Stimulated activated naive CD8-positive, alpha-beta T cell treated with anti-CD3 and anti-CD28 coated beads, Interleukin-15, Interleukin-2, amounts not matched to agents 100 ng/mL and 50 ng/mL, for 24 hours (primary cell): ENCODE results near the gene WDR36.
"Not testable (repeated sequence)": the region's sequence is repeated elsewhere in the genome, so short reads cannot be mapped to it uniquely, and the experiment has no call there.

ENCODE experiments used
- H3K27ac Mint-ChIP-seq: one replicate; pipeline ENCODE4 v1.8.0; 2021; ENCODE audit warnings: mild to moderate bottlenecking, mixed read lengths
- H3K27me3 Mint-ChIP-seq: one replicate; pipeline ENCODE4 v1.8.0; 2021; ENCODE audit warnings: mixed read lengths
- H3K36me3 Mint-ChIP-seq: one replicate; pipeline ENCODE4 v1.8.0; 2021; ENCODE audit warnings: low read depth, mixed read lengths
- H3K4me1 Mint-ChIP-seq: one replicate; pipeline ENCODE4 v1.8.0; 2021; ENCODE audit warnings: low read depth, mixed read lengths
- H3K4me3 Mint-ChIP-seq: one replicate; pipeline ENCODE4 v1.8.0; 2021; ENCODE audit warnings: mild to moderate bottlenecking, mixed read lengths
- H3K9me3 Mint-ChIP-seq: one replicate; pipeline ENCODE4 v1.8.0; 2021; ENCODE audit warnings: mixed read lengths

WDR36 gene

GRCh38 chr5:111141471-111141870 is 49.3 kb downstream of the WDR36 start:
- not testable (repeated sequence) for H3K27ac Mint-ChIP-seq, H3K27me3 Mint-ChIP-seq, H3K36me3 Mint-ChIP-seq, H3K9me3 Mint-ChIP-seq, H3K4me3 Mint-ChIP-seq
- H3K4me1 Mint-ChIP-seq = peaks cover 11% of the 10 kb centered on the region

GRCh38 chr5:111142932-111143331 is 50.8 kb downstream of the WDR36 start:
- Mint-ChIP-seq H3K4me3 (no peak overlapping the region), H3K27me3 (peaks cover 6% of the 10 kb centered on the region), H3K27ac (no peak overlapping the region), H3K36me3 (no peaks in the 10 kb centered on the region), H3K9me3 (no peaks in the 10 kb centered on the region), H3K4me1 (peaks cover 11% of the 10 kb centered on the region)

- H3K27me3 Mint-ChIP-seq = no peaks in the 10 kb centered on the region
- H3K27ac Mint-ChIP-seq = no peak overlapping the region
- H3K9me3 Mint-ChIP-seq = no peaks in the 10 kb centered on the region
- peaks cover 11% of the 10 kb centered on the region for H3K4me1 Mint-ChIP-seq
- H3K4me3 Mint-ChIP-seq = no peak overlapping the region
- H3K36me3 Mint-ChIP-seq = no peaks in the 10 kb centered on the region
Measured at GRCh38 chr5:111143910-111144309, 51.8 kb downstream of the WDR36 start.

GRCh38 chr5:111144352-111144930 is 52.3 kb downstream of the WDR36 start:
- H3K36me3 Mint-ChIP-seq = no peaks in the 10 kb centered on the region

GRCh38 chr5:111146053-111146452 is 53.9 kb downstream of the WDR36 start:
- no peaks in the 10 kb centered on the region for H3K9me3 Mint-ChIP-seq
- H3K27ac Mint-ChIP-seq = no peak overlapping the region
- no peaks in the 10 kb centered on the region for H3K36me3 Mint-ChIP-seq
- no peaks in the 10 kb centered on the region for H3K27me3 Mint-ChIP-seq
- peaks cover 11% of the 10 kb centered on the region for H3K4me1 Mint-ChIP-seq
- no peak overlapping the region for H3K4me3 Mint-ChIP-seq

More at GRCh38 chr5:111144352-111144930, 52.3 kb downstream of the WDR36 start:
- Mint-ChIP-seq H3K4me3 (no peak overlapping the region), H3K27me3 (no peaks in the 10 kb centered on the region), H3K27ac (peak overlapping the region; percentile 43), H3K4me1 (peaks cover 11% of the 10 kb centered on the region), H3K9me3 (no peaks in the 10 kb centered on the region)

GRCh38 chr5:111147502-111147901 is 55.4 kb downstream of the WDR36 start:
- peaks cover 11% of the 10 kb centered on the region for H3K4me1 Mint-ChIP-seq
- H3K36me3 Mint-ChIP-seq = no peaks in the 10 kb centered on the region
- no peaks in the 10 kb centered on the region for H3K9me3 Mint-ChIP-seq
- H3K27ac Mint-ChIP-seq = no peak overlapping the region
- H3K27me3 Mint-ChIP-seq = no peaks in the 10 kb centered on the region
- H3K4me3 Mint-ChIP-seq = no peak overlapping the region

- no peaks in the 10 kb centered on the region for H3K36me3 Mint-ChIP-seq
- H3K9me3 Mint-ChIP-seq = no peaks in the 10 kb centered on the region
- no peak overlapping the region for H3K4me3 Mint-ChIP-seq
- H3K27ac Mint-ChIP-seq = no peak overlapping the region
- peaks cover 4% of the 10 kb centered on the region for H3K27me3 Mint-ChIP-seq
- no peaks in the 10 kb centered on the region for H3K4me1 Mint-ChIP-seq
Measured at GRCh38 chr5:111151998-111152397, 59.9 kb downstream of the WDR36 start.

- Mint-ChIP-seq H3K4me1 (no peaks in the 10 kb centered on the region), H3K9me3 (no peaks in the 10 kb centered on the region), H3K4me3 (no peak overlapping the region), H3K27me3 (peaks cover 4% of the 10 kb centered on the region), H3K36me3 (no peaks in the 10 kb centered on the region), H3K27ac (no peak overlapping the region)
Measured at GRCh38 chr5:111153483-111153882, 61.3 kb downstream of the WDR36 start.

- Mint-ChIP-seq H3K27me3 (peaks cover 4% of the 10 kb centered on the region), H3K9me3 (no peaks in the 10 kb centered on the region), H3K4me3 (no peak overlapping the region), H3K27ac (no peak overlapping the region), H3K36me3 (no peaks in the 10 kb centered on the region), H3K4me1 (no peaks in the 10 kb centered on the region)
Measured at GRCh38 chr5:111153945-111154344, 61.8 kb downstream of the WDR36 start.

- Mint-ChIP-seq H3K9me3 (no peaks in the 10 kb centered on the region), H3K4me3 (no peak overlapping the region), H3K4me1 (peaks cover 10% of the 10 kb centered on the region), H3K27ac (no peak overlapping the region), H3K36me3 (no peaks in the 10 kb centered on the region), H3K27me3 (peaks cover 3% of the 10 kb centered on the region)
Measured at GRCh38 chr5:111158105-111158744, 66.1 kb downstream of the WDR36 start.

- no peaks in the 10 kb centered on the region for H3K9me3 Mint-ChIP-seq
- no peaks in the 10 kb centered on the region for H3K27me3 Mint-ChIP-seq
- no peak overlapping the region for H3K27ac Mint-ChIP-seq
- no peak overlapping the region for H3K4me3 Mint-ChIP-seq
- H3K4me1 Mint-ChIP-seq = peaks cover 18% of the 10 kb centered on the region
- H3K36me3 Mint-ChIP-seq = no peaks in the 10 kb centered on the region
Measured at GRCh38 chr5:111159845-111160244, 67.7 kb downstream of the WDR36 start.

GRCh38 chr5:111163000-111163399 is 70.9 kb downstream of the WDR36 start:
- Mint-ChIP-seq H3K9me3 (no peaks in the 10 kb centered on the region), H3K4me3 (no peak overlapping the region), H3K36me3 (no peaks in the 10 kb centered on the region), H3K27me3 (no peaks in the 10 kb centered on the region), H3K27ac (peak overlapping the region; percentile 10), H3K4me1 (peaks cover 18% of the 10 kb centered on the region)

GRCh38 chr5:111165058-111165457 is 72.9 kb downstream of the WDR36 start:
- Mint-ChIP-seq H3K9me3 (no peaks in the 10 kb centered on the region), H3K27ac (no peak overlapping the region), H3K4me1 (peaks cover 18% of the 10 kb centered on the region), H3K4me3 (no peak overlapping the region), H3K36me3 (no peaks in the 10 kb centered on the region), H3K27me3 (no peaks in the 10 kb centered on the region)

- no peak overlapping the region for H3K27ac Mint-ChIP-seq
- H3K27me3 Mint-ChIP-seq = no peaks in the 10 kb centered on the region
- no peak overlapping the region for H3K4me3 Mint-ChIP-seq
- H3K4me1 Mint-ChIP-seq = peaks cover 15% of the 10 kb centered on the region
- H3K36me3 Mint-ChIP-seq = no peaks in the 10 kb centered on the region
- no peaks in the 10 kb centered on the region for H3K9me3 Mint-ChIP-seq
Measured at GRCh38 chr5:111167551-111167950, 75.4 kb downstream of the WDR36 start.

GRCh38 chr5:111168608-111169007 is 76.5 kb downstream of the WDR36 start:
- H3K27ac Mint-ChIP-seq = no peak overlapping the region
- no peak overlapping the region for H3K4me3 Mint-ChIP-seq
- no peaks in the 10 kb centered on the region for H3K9me3 Mint-ChIP-seq
- H3K4me1 Mint-ChIP-seq = peaks cover 5% of the 10 kb centered on the region
- no peaks in the 10 kb centered on the region for H3K36me3 Mint-ChIP-seq
- no peaks in the 10 kb centered on the region for H3K27me3 Mint-ChIP-seq

- H3K9me3 Mint-ChIP-seq = no peaks in the 10 kb centered on the region
- no peak overlapping the region for H3K27ac Mint-ChIP-seq
- no peaks in the 10 kb centered on the region for H3K4me1 Mint-ChIP-seq
Measured at GRCh38 chr5:111169269-111169668, 77.1 kb downstream of the WDR36 start.

More at GRCh38 chr5:111169269-111169668, 77.1 kb downstream of the WDR36 start:
- H3K27me3 Mint-ChIP-seq = no peaks in the 10 kb centered on the region
- no peaks in the 10 kb centered on the region for H3K36me3 Mint-ChIP-seq
- no peak overlapping the region for H3K4me3 Mint-ChIP-seq
